Astrocyte of the spinal cord (primary cell): ENCODE data around the gene OSTN.

Source experiments
- DNase-seq: peaks from one replicate; pipeline ENCODE4 v3.0.0; 2011; ENCODE audit warnings: low read depth, low spot score
- H3K4me3 ChIP-seq: 2 replicates; pipeline ENCODE4 v1.5.1; 2011; ENCODE audit warnings: low read depth, mild to moderate bottlenecking, low read length, moderate library complexity
- CTCF ChIP-seq: IDR thresholded peaks from 2 replicates; pipeline ENCODE4 v1.5.1; 2012; ENCODE audit warnings: low read depth, mild to moderate bottlenecking, low read length, inconsistent platforms
- in situ Hi-C: cut with HindIII; loops from 2 replicates; pipeline ENCODE4 v1.10.0; 2017; ENCODE audit warnings: low sequenced_read_pairs

The OSTN gene, protein sequence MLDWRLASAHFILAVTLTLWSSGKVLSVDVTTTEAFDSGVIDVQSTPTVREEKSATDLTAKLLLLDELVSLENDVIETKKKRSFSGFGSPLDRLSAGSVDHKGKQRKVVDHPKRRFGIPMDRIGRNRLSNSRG

GRCh38 chr3:191198932-191199331, at the start of gene OSTN:
Gene OSTN, plus strand, starts transcription at chr3:191199241. Its CDS starts 13,292 bp downstream, at chr3:191212533.
- DNase-seq = no peak
- in situ Hi-C loops = no loop called here

GRCh38 chr3:191151653-191152052, 47.4 kb upstream of the OSTN start:
- in situ Hi-C loops = no loop called here
- no peak overlapping the region for H3K4me3 ChIP-seq
- no peak for TF ChIP-seq CTCF
- DNase-seq = no peak

More at GRCh38 chr3:191198932-191199331, at the start of gene OSTN:
- no peak for TF ChIP-seq CTCF
- no peak within 1 kb of the TSS for H3K4me3 ChIP-seq

DNA sequence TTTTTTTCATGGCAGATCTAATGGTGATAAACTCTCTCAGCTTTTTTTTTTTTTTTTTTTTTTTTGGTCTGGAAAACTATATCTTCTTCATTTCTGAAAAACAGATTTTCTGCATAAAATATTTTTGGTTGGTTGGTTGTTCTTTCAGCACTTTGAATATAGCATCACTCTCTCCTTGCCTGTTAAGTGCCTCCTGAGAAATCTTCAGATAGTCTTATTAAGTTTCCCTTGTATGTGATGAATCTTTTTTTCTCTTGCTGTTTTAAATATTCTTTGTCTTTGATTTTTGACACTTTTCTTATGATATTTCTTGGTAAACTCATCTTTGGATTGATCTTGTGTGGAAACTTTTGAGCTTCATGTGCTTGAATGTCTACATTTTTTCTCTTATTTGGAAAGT, 44.2 kb upstream of the OSTN start:
- no peak for DNase-seq
- no peak for TF ChIP-seq CTCF
- in situ Hi-C loops = no loop called here
- no peak overlapping the region for H3K4me3 ChIP-seq

DNA sequence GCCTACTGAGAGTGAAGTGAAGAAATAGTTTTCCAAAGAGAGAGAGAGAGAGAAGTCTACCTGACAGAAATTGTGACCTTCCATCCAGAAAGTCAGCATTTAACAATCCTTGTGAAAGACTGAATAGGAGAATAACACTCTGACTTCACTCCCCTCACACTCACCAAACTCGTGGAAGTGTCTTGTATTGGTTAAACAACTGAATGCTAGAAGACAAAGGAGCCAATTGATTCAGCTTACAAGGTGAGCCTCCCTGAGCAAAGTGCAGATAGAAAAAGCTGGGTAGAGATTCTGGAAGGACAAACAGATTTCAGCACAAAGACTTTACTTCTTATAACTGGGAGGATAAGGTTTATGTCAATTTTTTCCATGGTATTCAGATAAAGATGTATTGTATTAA, 40.8 kb upstream of the OSTN start:
- DNase-seq = no peak
- in situ Hi-C loops = no loop called here
- no peak overlapping the region for H3K4me3 ChIP-seq
- no peak for TF ChIP-seq CTCF

DNA sequence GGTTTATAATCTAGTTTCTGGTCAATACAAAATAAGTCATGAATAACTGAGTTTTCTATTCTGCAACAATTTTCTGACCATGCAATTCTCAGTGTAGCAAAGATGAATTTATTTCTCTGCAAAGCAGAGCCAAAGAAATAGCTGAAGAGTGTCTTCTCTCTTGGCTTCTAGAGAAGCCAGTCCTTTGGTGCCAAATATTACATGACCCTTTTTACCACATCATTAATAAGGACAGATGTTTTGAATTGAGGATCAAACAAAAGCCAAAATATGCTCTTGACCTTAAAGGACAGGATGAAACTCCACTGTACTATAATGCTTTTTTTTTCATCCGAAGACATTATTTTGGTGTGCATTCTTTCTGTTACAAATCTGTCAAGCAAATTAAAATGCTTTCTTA, 40.2 kb upstream of the OSTN start:
- no peak for DNase-seq
- no peak overlapping the region for H3K4me3 ChIP-seq
- in situ Hi-C loops = no loop called here
- TF ChIP-seq CTCF = no peak

- in situ Hi-C loops = no loop called here
- no peak for TF ChIP-seq CTCF
- no peak overlapping the region for H3K4me3 ChIP-seq
- DNase-seq = no peak
Observed at GRCh38 chr3:191165802-191166201, 33.2 kb upstream of the OSTN start.

DNA sequence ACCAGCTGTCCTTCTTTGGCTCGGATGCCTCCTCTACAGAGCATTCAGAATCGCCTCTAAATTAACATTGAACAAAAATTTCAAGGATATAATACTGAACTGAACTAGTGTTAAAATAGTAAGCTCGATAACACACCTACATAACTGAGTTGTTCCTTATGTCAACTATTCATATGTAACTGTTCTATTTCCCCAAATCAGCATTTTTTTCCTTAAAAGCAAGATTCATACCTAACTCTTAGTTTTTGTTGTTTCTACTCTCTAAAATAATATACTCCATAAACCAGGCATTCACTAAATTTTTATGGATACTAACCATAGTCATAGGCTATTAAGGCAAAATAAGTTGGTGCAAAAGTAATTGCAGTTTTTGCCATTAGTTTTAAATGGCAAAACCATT, 32.7 kb upstream of the OSTN start:
- DNase-seq = no peak
- in situ Hi-C loops = no loop called here
- no peak for TF ChIP-seq CTCF
- no peak overlapping the region for H3K4me3 ChIP-seq
